Caco-2 (cell line): ENCODE measurements around the gene PNMA8C. TPM values are rescaled to one million over a fixed set of nuclear protein-coding genes. Genes with fewer than 3 reads are reported as not detected.

Source experiments
- BruUV-seq: library from RNA; stranded (reverse); fragments of 400-500 nt; replicated peaks from 2 replicates; lab custom pipeline; 2021; lab: Mats Ljungman, UMichigan
- CTCF ChIA-PET: fragments of 300-600 bp; sonication (Branson Sonifier 250); formaldehyde crosslinking; loops from one replicate; lab custom pipeline; 2022; ENCODE audit warnings: antibody characterized with exemption; lab: Charles Lee
- POLR2A ChIA-PET: fragments of 300-600 bp; sonication (Branson Sonifier 250); formaldehyde crosslinking; loops from one replicate; lab custom pipeline; 2022; ENCODE audit warnings: antibody characterized with exemption; lab: Charles Lee
- DNase-seq, 2 experiments: peaks; one replicate each; pipeline versions ENCODE4 v3.0.0 to v3.0.0-alpha.2; 2020 to 2022
- H3K27me3 ChIP-seq: replicated peaks from 2 replicates; pipeline ENCODE4 v1.6.0; 2011; ENCODE audit warnings: low read length; ENCODE audit not compliant: control insufficient read depth, insufficient read depth
- H3K36me3 ChIP-seq: 2 replicates; pipeline ENCODE4 v1.5.1; 2011; ENCODE audit warnings: low read length; ENCODE audit not compliant: control insufficient read depth, insufficient read depth
- H3K4me1 ChIP-seq: fragments of 250-450 bp; sonication (Bioruptor Pico); 2 replicates; pipeline ENCODE4 v1.5.1; 2020; ENCODE audit warnings: mild to moderate bottlenecking
- H3K4me3 ChIP-seq: 2 replicates; pipeline ENCODE4 v1.5.1; 2011; ENCODE audit warnings: low read depth, mild to moderate bottlenecking, control low read depth, low read length
- H3K9me3 ChIP-seq: fragments of 250-450 bp; sonication (Bioruptor Pico); 2 replicates; pipeline ENCODE4 v1.5.1; 2020; ENCODE audit warnings: mild to moderate bottlenecking, moderate library complexity
- H3K27ac Mint-ChIP-seq: one replicate; pipeline ENCODE4 v1.8.0; 2022; ENCODE audit warnings: mixed read lengths; ENCODE audit not compliant: unreplicated experiment
- H3K27me3 Mint-ChIP-seq: one replicate; pipeline ENCODE4 v1.8.0; 2022; ENCODE audit warnings: mixed read lengths; ENCODE audit not compliant: insufficient read depth, unreplicated experiment
- H3K36me3 Mint-ChIP-seq: one replicate; pipeline ENCODE4 v1.8.0; 2022; ENCODE audit warnings: mild to moderate bottlenecking, mixed read lengths; ENCODE audit not compliant: insufficient read depth, unreplicated experiment
- H3K4me1 Mint-ChIP-seq: one replicate; pipeline ENCODE4 v1.8.0; 2022; ENCODE audit warnings: low read depth, mixed read lengths; ENCODE audit not compliant: unreplicated experiment
- H3K4me3 Mint-ChIP-seq: one replicate; pipeline ENCODE4 v1.8.0; 2022; ENCODE audit warnings: mild to moderate bottlenecking, moderate library complexity, mixed read lengths; ENCODE audit not compliant: unreplicated experiment
- H3K9me3 Mint-ChIP-seq: one replicate; pipeline ENCODE4 v1.8.0; 2022; ENCODE audit warnings: mixed read lengths; ENCODE audit not compliant: unreplicated experiment
- intact Hi-C: fragments of 100-400 bp; cut with micrococcal nuclease; formaldehyde crosslinking; loops from one replicate; pipeline ENCODE4 v1.10.0; 2022; ENCODE audit not compliant: unreplicated experiment
- total RNA-seq: library from RNA; stranded (reverse); gene quantifications from 2 replicates; pipeline ENCODE4 v1.2.3, GENCODE V29; 2022
- TF ChIP-seq, protein P1 (sequence below), 2 experiments: fragments of 200-600 bp in 1 of 2; IDR thresholded peaks; 1 replicate in 1 of 2; 2 replicates in 1 of 2; pipeline versions ENCODE4 v1.5.1 to v1.8.0; 2011 to 2022; ENCODE audit warnings: antibody characterized with exemption in 1 of 2, control low read depth in 1 of 2, inconsistent platforms in 1 of 2, low read depth in 1 of 2, low read length in 1 of 2, mild to moderate bottlenecking in 1 of 2, moderate library complexity in 1 of 2; ENCODE audit not compliant: insufficient read depth in 1 of 2, severe bottlenecking in 1 of 2, unreplicated experiment in 1 of 2

The PNMA8C gene
- total RNA-seq, 1 experiment from 2014 or later, result not detected

- TF ChIP-seq, protein P1, sequence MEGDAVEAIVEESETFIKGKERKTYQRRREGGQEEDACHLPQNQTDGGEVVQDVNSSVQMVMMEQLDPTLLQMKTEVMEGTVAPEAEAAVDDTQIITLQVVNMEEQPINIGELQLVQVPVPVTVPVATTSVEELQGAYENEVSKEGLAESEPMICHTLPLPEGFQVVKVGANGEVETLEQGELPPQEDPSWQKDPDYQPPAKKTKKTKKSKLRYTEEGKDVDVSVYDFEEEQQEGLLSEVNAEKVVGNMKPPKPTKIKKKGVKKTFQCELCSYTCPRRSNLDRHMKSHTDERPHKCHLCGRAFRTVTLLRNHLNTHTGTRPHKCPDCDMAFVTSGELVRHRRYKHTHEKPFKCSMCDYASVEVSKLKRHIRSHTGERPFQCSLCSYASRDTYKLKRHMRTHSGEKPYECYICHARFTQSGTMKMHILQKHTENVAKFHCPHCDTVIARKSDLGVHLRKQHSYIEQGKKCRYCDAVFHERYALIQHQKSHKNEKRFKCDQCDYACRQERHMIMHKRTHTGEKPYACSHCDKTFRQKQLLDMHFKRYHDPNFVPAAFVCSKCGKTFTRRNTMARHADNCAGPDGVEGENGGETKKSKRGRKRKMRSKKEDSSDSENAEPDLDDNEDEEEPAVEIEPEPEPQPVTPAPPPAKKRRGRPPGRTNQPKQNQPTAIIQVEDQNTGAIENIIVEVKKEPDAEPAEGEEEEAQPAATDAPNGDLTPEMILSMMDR (IDR thresholded peaks at IDR 0.05; ENCODE audit: insufficient read depth in 1 of 2, low read depth in 1 of 2, low read length in 1 of 2, severe bottlenecking in 1 of 2, unreplicated experiment in 1 of 2), result no peak
- Mint-ChIP-seq H3K27ac (no peak overlapping the region), H3K4me1 (peaks cover 16% of the 10 kb centered on the region), H3K9me3 (no peaks in the 10 kb centered on the region), H3K27me3 (no peaks in the 10 kb centered on the region), H3K4me3 (no peak overlapping the region), H3K36me3 (peaks cover 15% of the 10 kb centered on the region)
- Histone ChIP-seq H3K4me1 (no peaks in the 10 kb centered on the region), H3K27me3 (no peaks in the 10 kb centered on the region), H3K9me3 (no peaks in the 10 kb centered on the region), H3K36me3 (no peaks in the 10 kb centered on the region), H3K4me3 (no peak overlapping the region)
- no peak for DNase-seq
- no TSS peak for BruUV-seq
- POLR2A ChIA-PET, result no interaction called here
- CTCF ChIA-PET, result no interaction called here
- intact Hi-C loops, result no loop called here
Observed at GRCh38 chr19:46408664-46409039, 20.1 kb downstream of the PNMA8C start.

- H3K9me3 Mint-ChIP-seq, result no peaks in the 10 kb centered on the region
- H3K36me3 Mint-ChIP-seq, result peaks cover 15% of the 10 kb centered on the region
- CTCF ChIA-PET, result interaction anchor here (0.6 kb wide), 1 partner anchor 67 kb away, joined by 7 read pairs; no protein-coding TSS in a partner anchor
- Histone ChIP-seq H3K36me3 (no peaks in the 10 kb centered on the region), H3K27me3 (no peaks in the 10 kb centered on the region), H3K9me3 (no peaks in the 10 kb centered on the region), H3K4me1 (no peaks in the 10 kb centered on the region), H3K4me3 (no peak overlapping the region)
- H3K27ac Mint-ChIP-seq, result no peak overlapping the region
- POLR2A ChIA-PET, result no interaction called here
- intact Hi-C loops, result no loop called here
- no peaks in the 10 kb centered on the region for H3K27me3 Mint-ChIP-seq
- TF ChIP-seq, protein P1 (IDR thresholded peaks at IDR 0.05; ENCODE audit: insufficient read depth in 1 of 2, low read depth in 1 of 2, low read length in 1 of 2, severe bottlenecking in 1 of 2, unreplicated experiment in 1 of 2), result no peak
- no TSS peak for BruUV-seq
- H3K4me1 Mint-ChIP-seq, result peaks cover 16% of the 10 kb centered on the region
- H3K4me3 Mint-ChIP-seq, result no peak overlapping the region
- DNase-seq, result no peak
Observed at GRCh38 chr19:46407856-46408663, 20.7 kb downstream of the PNMA8C start.

- Mint-ChIP-seq H3K4me1 (peaks cover 23% of the 10 kb centered on the region), H3K9me3 (no peaks in the 10 kb centered on the region), H3K27ac (no peak overlapping the region), H3K36me3 (peaks cover 15% of the 10 kb centered on the region), H3K27me3 (no peaks in the 10 kb centered on the region), H3K4me3 (no peak overlapping the region)
- intact Hi-C loops, result no loop called here
- Histone ChIP-seq H3K36me3 (no peaks in the 10 kb centered on the region), H3K4me3 (no peak overlapping the region), H3K4me1 (no peaks in the 10 kb centered on the region), H3K9me3 (no peaks in the 10 kb centered on the region), H3K27me3 (no peaks in the 10 kb centered on the region)
- DNase-seq, result no peak
- no TSS peak for BruUV-seq
- POLR2A ChIA-PET, result no interaction called here
- TF ChIP-seq, protein P1 (IDR thresholded peaks at IDR 0.05; ENCODE audit: insufficient read depth in 1 of 2, low read depth in 1 of 2, low read length in 1 of 2, severe bottlenecking in 1 of 2, unreplicated experiment in 1 of 2), result no peak
- CTCF ChIA-PET, result no interaction called here
Observed at GRCh38 chr19:46406976-46407375, 21.8 kb downstream of the PNMA8C start.
